IPS-15b (cell line): Measurements from ENCODE around the gene CEP41.
"Not testable (repeated sequence)": the region's sequence is repeated elsewhere in the genome, so short reads cannot be mapped to it uniquely, and the experiment has no call there.

Source experiments
- H3K27me3 ChIP-seq: one replicate; pipeline ENCODE4 v1.6.1; 2013; ENCODE audit warnings: low read length; ENCODE audit not compliant: control insufficient read depth, insufficient read depth
- H3K36me3 ChIP-seq: one replicate; pipeline ENCODE4 v1.6.1; 2013; ENCODE audit warnings: low read length; ENCODE audit not compliant: control insufficient read depth, insufficient read depth
- H3K4me1 ChIP-seq: one replicate; pipeline ENCODE4 v1.6.1; 2013; ENCODE audit warnings: mild to moderate bottlenecking, low read length; ENCODE audit not compliant: control insufficient read depth, insufficient read depth
- H3K4me3 ChIP-seq: one replicate; pipeline ENCODE4 v1.5.1; 2013; ENCODE audit warnings: low read depth, low read length
- H3K9ac ChIP-seq: one replicate; pipeline ENCODE4 v1.6.1; 2013; ENCODE audit warnings: low read depth, mild to moderate bottlenecking, low read length
- H3K9me3 ChIP-seq: one replicate; pipeline ENCODE4 v1.6.1; 2013; ENCODE audit warnings: mild to moderate bottlenecking, low read length; ENCODE audit not compliant: control insufficient read depth, insufficient read depth

The CEP41 gene

GRCh38 chr7:130383187-130383980 lies 57.4 kb downstream of the CEP41 start:
- Histone ChIP-seq H3K4me1 (no peaks in the 10 kb centered on the region), H3K27me3 (peaks cover 5% of the 10 kb centered on the region), H3K36me3 (no peaks in the 10 kb centered on the region), H3K9ac (no peak overlapping the region), H3K4me3 (no peak overlapping the region), H3K9me3 (no peaks in the 10 kb centered on the region)

- peaks cover 5% of the 10 kb centered on the region for H3K27me3 ChIP-seq
- H3K4me3 ChIP-seq = no peak overlapping the region
These were observed 59.1 kb downstream of the CEP41 start for GRCh38 chr7:130381468-130382312.

GRCh38 chr7:130380861-130381455 lies 59.9 kb downstream of the CEP41 start:
- no peak overlapping the region for H3K4me3 ChIP-seq
- peaks cover 5% of the 10 kb centered on the region for H3K27me3 ChIP-seq
- no peaks in the 10 kb centered on the region for H3K4me1 ChIP-seq
- H3K9ac ChIP-seq = no peak overlapping the region
- no peaks in the 10 kb centered on the region for H3K36me3 ChIP-seq
- H3K9me3 ChIP-seq = peaks cover 3% of the 10 kb centered on the region

More at GRCh38 chr7:130381468-130382312, 59.1 kb downstream of the CEP41 start:
- no peak overlapping the region for H3K9ac ChIP-seq
- H3K9me3 ChIP-seq = no peaks in the 10 kb centered on the region
- H3K4me1 ChIP-seq = no peaks in the 10 kb centered on the region
- no peaks in the 10 kb centered on the region for H3K36me3 ChIP-seq

- peaks cover 5% of the 10 kb centered on the region for H3K27me3 ChIP-seq
- no peaks in the 10 kb centered on the region for H3K36me3 ChIP-seq
- no peaks in the 10 kb centered on the region for H3K4me1 ChIP-seq
- H3K9ac ChIP-seq = no peak within 1 kb of the TSS
- H3K4me3 ChIP-seq = no peak within 1 kb of the TSS
- H3K9me3 ChIP-seq = peaks cover 3% of the 10 kb centered on the region
These were observed 60.6 kb downstream of the CEP41 start, which contains the start of gene CPA1 for GRCh38 chr7:130379921-130380860. TSS of gene CPA1 (plus strand) at chr7:130380494. CDS start at chr7:130380521, 27 bp downstream.

- Histone ChIP-seq H3K9ac (no peak overlapping the region), H3K4me3 (no peak overlapping the region), H3K27me3 (peaks cover 5% of the 10 kb centered on the region), H3K9me3 (peaks cover 3% of the 10 kb centered on the region), H3K36me3 (no peaks in the 10 kb centered on the region), H3K4me1 (no peaks in the 10 kb centered on the region)
These were observed 61.3 kb downstream of the CEP41 start for GRCh38 chr7:130379532-130379920.

GRCh38 chr7:130379019-130379418 lies 61.8 kb downstream of the CEP41 start:
- H3K9me3 ChIP-seq = peaks cover 3% of the 10 kb centered on the region
- no peaks in the 10 kb centered on the region for H3K36me3 ChIP-seq
- H3K9ac ChIP-seq = no peak overlapping the region
- H3K4me3 ChIP-seq = no peak overlapping the region
- no peaks in the 10 kb centered on the region for H3K4me1 ChIP-seq
- peaks cover 5% of the 10 kb centered on the region for H3K27me3 ChIP-seq

GRCh38 chr7:130377178-130377577 lies 63.6 kb downstream of the CEP41 start:
- Histone ChIP-seq H3K36me3 (no peaks in the 10 kb centered on the region), H3K27me3 (peaks cover 5% of the 10 kb centered on the region), H3K4me1 (no peaks in the 10 kb centered on the region), H3K9me3 (peaks cover 3% of the 10 kb centered on the region), H3K9ac (no peak overlapping the region), H3K4me3 (no peak overlapping the region)

GRCh38 chr7:130376461-130376860 lies 64.4 kb downstream of the CEP41 start:
- H3K27me3 ChIP-seq, H3K4me1 ChIP-seq, H3K36me3 ChIP-seq, H3K9ac ChIP-seq, H3K9me3 ChIP-seq, H3K4me3 ChIP-seq: not testable (repeated sequence)

GRCh38 chr7:130374507-130374906 lies 66.3 kb downstream of the CEP41 start:
- no peaks in the 10 kb centered on the region for H3K4me1 ChIP-seq

GRCh38 chr7:130372402-130373165 lies 68.2 kb downstream of the CEP41 start:
- no peaks in the 10 kb centered on the region for H3K36me3 ChIP-seq
- H3K4me3 ChIP-seq = no peak overlapping the region
- no peak overlapping the region for H3K9ac ChIP-seq
- H3K4me1 ChIP-seq = no peaks in the 10 kb centered on the region
- H3K27me3 ChIP-seq = no peaks in the 10 kb centered on the region
- H3K9me3 ChIP-seq = peaks cover 3% of the 10 kb centered on the region

More at GRCh38 chr7:130374507-130374906, 66.3 kb downstream of the CEP41 start:
- no peak overlapping the region for H3K4me3 ChIP-seq
- H3K27me3 ChIP-seq = no peaks in the 10 kb centered on the region
- no peak overlapping the region for H3K9ac ChIP-seq
- H3K9me3 ChIP-seq = peaks cover 3% of the 10 kb centered on the region
- no peaks in the 10 kb centered on the region for H3K36me3 ChIP-seq
